Measurements from ENCODE around the gene MBNL1. TPM values are rescaled to one million over a fixed set of nuclear protein-coding genes. Genes with fewer than 3 reads are reported as not detected.

Gene MBNL1
- total and polyA plus RNA-seq, 2 of the 13 experiments (the other 11 are each of a cell fraction or from before 2014, with no cell fraction given) = 27.1 to 55.4 TPM

DNA sequence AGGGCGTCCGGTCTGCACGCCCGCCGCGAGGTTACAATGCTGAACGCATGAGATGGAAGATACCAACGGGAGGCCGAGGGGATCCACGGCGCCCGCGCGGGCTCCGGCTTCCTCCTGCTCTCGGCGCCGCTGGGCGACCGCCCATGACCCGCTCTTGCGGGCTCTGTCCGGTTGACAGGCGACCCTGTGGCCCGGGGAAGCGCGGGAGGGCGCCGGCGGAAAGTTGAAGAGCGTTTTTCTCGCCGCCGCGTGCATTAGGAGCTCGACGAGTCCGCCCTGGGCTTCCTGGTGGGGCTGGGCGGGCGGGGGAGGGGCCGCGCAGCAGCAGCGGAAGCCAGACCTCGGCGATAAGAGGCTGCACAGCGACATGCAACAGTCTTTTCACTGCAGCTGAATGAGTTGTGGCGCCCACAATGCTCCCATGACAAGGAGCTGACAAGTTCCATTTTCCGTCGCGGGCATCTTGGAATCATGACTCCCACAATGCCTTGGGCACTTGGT, at the start of gene MBNL1 (continued):
- TF ChIP-seq E2F1 (CRISPR knock-in tag; IDR thresholded peaks at IDR 0.05) = no peak; the same call in 1 of the 2 replicates
- TF ChIP-seq NFKB2 (CRISPR knock-in tag; IDR thresholded peaks at IDR 0.05; ENCODE audit: borderline replicate concordance) = peak; percentile 71
- TF ChIP-seq GLMP (CRISPR knock-in tag; IDR thresholded peaks at IDR 0.05; ENCODE audit: borderline replicate concordance) = no peak
- TF ChIP-seq NRL (CRISPR knock-in tag; IDR thresholded peaks at IDR 0.05; ENCODE audit: borderline replicate concordance) = no peak; the same call in 1 of the 2 replicates
- peak; percentile 96 for TF ChIP-seq ZNF687 (CRISPR knock-in tag; IDR thresholded peaks at IDR 0.05)
- TF ChIP-seq ZNF225 (CRISPR knock-in tag; IDR thresholded peaks at IDR 0.05) = 0 out of 2 replicates have a peak, but pooled peaks have one; percentile 20
- TF ChIP-seq POLR2AphosphoS5 (IDR thresholded peaks at IDR 0.05; ENCODE audit: low read depth, low read length) = peak; percentile 73
- 0 out of 2 replicates have a peak, but pooled peaks have one; percentile 53 for TF ChIP-seq ZNF678 (CRISPR knock-in tag; IDR thresholded peaks at IDR 0.05)
- peak; percentile 81 for TF ChIP-seq ZNF800 (CRISPR knock-in tag; IDR thresholded peaks at IDR 0.05)
- TF ChIP-seq FOXP1 (IDR thresholded peaks at IDR 0.05) = no peak
- no peak for TF ChIP-seq FOXP1 (CRISPR knock-in tag; IDR thresholded peaks at IDR 0.05)
- no peak for TF ChIP-seq NFIB (CRISPR knock-in tag; IDR thresholded peaks at IDR 0.05; ENCODE audit: borderline replicate concordance)
- no peak; the same call in 1 of the 2 replicates for TF ChIP-seq CCDC6 (CRISPR knock-in tag; IDR thresholded peaks at IDR 0.05)
- no peak for TF ChIP-seq DDIT3 (CRISPR knock-in tag; IDR thresholded peaks at IDR 0.05)
- TF ChIP-seq PRDM10 (CRISPR knock-in tag; IDR thresholded peaks at IDR 0.05; ENCODE audit: low read depth) = peak; percentile 99
- peak; percentile 27; the same call in 1 of the 2 replicates for TF ChIP-seq ZZZ3 (CRISPR knock-in tag; IDR thresholded peaks at IDR 0.05; ENCODE audit: borderline replicate concordance)
- TF ChIP-seq SRSF4 (IDR thresholded peaks at IDR 0.05; ENCODE audit: low read depth, low read length, poor library complexity, severe bottlenecking) = no peak
